KG1 (cell line): ENCODE data around the gene ZAP70.
"Not testable (repeated sequence)": the region's sequence is repeated elsewhere in the genome, so short reads cannot be mapped to it uniquely, and the experiment has no call there.

Source experiments
- DNase-seq: peaks from one replicate; lab custom pipeline; 2025; lab: John Stamatoyannopoulos, UW

Gene ZAP70

GRCh38 chr2:97698530-97698929, 14.8 kb upstream of the ZAP70 start:
- DNase-seq: no peak

- no peak for DNase-seq
Observed at GRCh38 chr2:97699765-97700444, 13.5 kb upstream of the ZAP70 start.

- DNase-seq: no peak
Observed at GRCh38 chr2:97701186-97701585, 12.2 kb upstream of the ZAP70 start.

- DNase-seq: no peak
Observed at GRCh38 chr2:97701851-97702465, 11.4 kb upstream of the ZAP70 start.

- DNase-seq: no peak
Observed at GRCh38 chr2:97702731-97703470, 10.5 kb upstream of the ZAP70 start.

- DNase-seq: no peak
Observed at GRCh38 chr2:97703741-97704140, 9.6 kb upstream of the ZAP70 start.

- DNase-seq: no peak
Observed at GRCh38 chr2:97704989-97705388, 8.4 kb upstream of the ZAP70 start.

GRCh38 chr2:97706112-97706511, 7.3 kb upstream of the ZAP70 start:
- DNase-seq: no peak

GRCh38 chr2:97706708-97707345, 6.5 kb upstream of the ZAP70 start:
- no peak for DNase-seq

GRCh38 chr2:97707362-97708047, 5.9 kb upstream of the ZAP70 start:
- no peak for DNase-seq

GRCh38 chr2:97708048-97708380, 5.4 kb upstream of the ZAP70 start:
- no peak for DNase-seq

- no peak for DNase-seq
Observed at GRCh38 chr2:97708608-97709007, 4.8 kb upstream of the ZAP70 start.

GRCh38 chr2:97711394-97711711, 2.0 kb upstream of the ZAP70 start:
- no peak for DNase-seq

- DNase-seq: not testable (repeated sequence)
Observed at GRCh38 chr2:97712175-97712574, 1.2 kb upstream of the ZAP70 start.

- no peak for DNase-seq
Observed at GRCh38 chr2:97712693-97713295, 582 bp upstream of the ZAP70 start.

- no peak for DNase-seq
Observed at GRCh38 chr2:97714084-97714949, 941 bp downstream of the ZAP70 start.

GRCh38 chr2:97714950-97715652, 1.7 kb downstream of the ZAP70 start:
- DNase-seq: no peak

- no peak for DNase-seq
Observed at GRCh38 chr2:97715951-97716694, 2.7 kb downstream of the ZAP70 start.

- DNase-seq: no peak
Observed at GRCh38 chr2:97716695-97717612, 3.6 kb downstream of the ZAP70 start.
